Prostate gland (tissue), 2 donors: ENCODE measurements around the gene AGPS.

Experiments used
- CTCF ChIP-seq, 4 experiments: fragments of 200-600 bp in 2 of 4; fragments of 450-650 bp in 2 of 4; sonication (generic) in 2 of 4; IDR thresholded peaks; 1 replicate in 3 of 4; 2 replicates in 1 of 4; pipeline ENCODE4 v1.5.1; 2016 to 2019; ENCODE audit warnings: antibody characterized with exemption in 4 of 4, mild to moderate bottlenecking in 2 of 4, moderate library complexity in 2 of 4
- POLR2A ChIP-seq: fragments of 450-650 bp; IDR thresholded peaks from one replicate; pipeline ENCODE4 v1.6.1; 2016; ENCODE audit warnings: antibody characterized with exemption, mild to moderate bottlenecking

DNA sequence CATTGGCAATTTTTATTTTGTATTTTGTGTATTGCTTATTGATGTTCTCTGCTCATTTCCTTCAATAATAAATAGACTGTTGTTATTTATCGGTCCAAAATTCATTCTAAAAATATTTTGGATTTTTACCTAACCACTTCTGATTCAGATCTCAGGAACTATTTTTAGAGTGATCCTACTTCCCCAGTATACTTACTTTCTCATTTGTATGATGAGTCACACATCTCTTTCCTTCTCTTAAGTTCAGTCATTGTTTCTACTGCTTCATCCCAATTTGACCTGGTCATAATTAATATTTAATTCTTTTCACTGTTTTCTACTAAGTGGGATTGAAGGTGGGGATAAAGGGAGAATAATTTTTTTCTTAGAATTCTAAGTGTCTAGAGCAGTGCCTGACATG is 75.1 kb downstream of the AGPS start:
- no peak for TF ChIP-seq CTCF (IDR thresholded peaks at IDR 0.05)
- TF ChIP-seq POLR2A, result no peak
